HG02970 (cell line): ENCODE results near the gene THAP7.
"Not testable (repeated sequence)": the region's sequence is repeated elsewhere in the genome, so short reads cannot be mapped to it uniquely, and the experiment has no call there.

Source experiments
- ATAC-seq: cut with Tn5 transposase; IDR thresholded peaks from one replicate; pipeline ENCODE4 v1.9.1; 2021; ENCODE audit warnings: mild to moderate bottlenecking, moderate library complexity, moderate number of reproducible peaks; ENCODE audit not compliant: unreplicated experiment, low FRiP score

THAP7 gene

GRCh38 chr22:21001601-21002325 lies at the start of gene THAP7:
Gene THAP7, minus strand, starts transcription at chr22:21002118. Its CDS starts 207 bp downstream, at chr22:21001911.
- peak; percentile 89 for ATAC-seq

GRCh38 chr22:21051145-21051830 lies 49.4 kb upstream of the THAP7 start:
- no peak for ATAC-seq

GRCh38 chr22:21048965-21049364 lies 47.0 kb upstream of the THAP7 start:
- not testable (repeated sequence) for ATAC-seq

GRCh38 chr22:21048448-21048847 lies 46.5 kb upstream of the THAP7 start:
- not testable (repeated sequence) for ATAC-seq

- no peak for ATAC-seq
These were observed 45.8 kb upstream of the THAP7 start for GRCh38 chr22:21047730-21048129.

- ATAC-seq, result no peak
These were observed 45.2 kb upstream of the THAP7 start for GRCh38 chr22:21047035-21047661.

- peak; percentile 84 for ATAC-seq
These were observed 43.8 kb upstream of the THAP7 start, which contains the start of gene LRRC74B for GRCh38 chr22:21045585-21046294. Gene LRRC74B, plus strand, starts transcription at chr22:21045946. Its CDS starts 41 bp downstream, at chr22:21045987.

GRCh38 chr22:21044931-21045584 lies 43.1 kb upstream of the THAP7 start:
- no peak for ATAC-seq

GRCh38 chr22:21043860-21044535 lies 42.1 kb upstream of the THAP7 start:
- ATAC-seq, result no peak

- no peak for ATAC-seq
These were observed 41.3 kb upstream of the THAP7 start for GRCh38 chr22:21042978-21043859.

GRCh38 chr22:21041937-21042336 lies 40.0 kb upstream of the THAP7 start:
- no peak for ATAC-seq

GRCh38 chr22:21039158-21039557 lies 37.2 kb upstream of the THAP7 start:
- not testable (repeated sequence) for ATAC-seq

GRCh38 chr22:21038405-21038804 lies 36.5 kb upstream of the THAP7 start:
- ATAC-seq, result no peak

- no peak for ATAC-seq
These were observed 33.1 kb upstream of the THAP7 start for GRCh38 chr22:21034989-21035388.

- ATAC-seq, result no peak
These were observed 32.0 kb upstream of the THAP7 start for GRCh38 chr22:21033895-21034294.

- no peak for ATAC-seq
These were observed 31.2 kb upstream of the THAP7 start for GRCh38 chr22:21032868-21033688.

- ATAC-seq, result no peak
These were observed 30.3 kb upstream of the THAP7 start, which contains the start of gene SLC7A4 for GRCh38 chr22:21032037-21032867. Gene SLC7A4, minus strand, starts transcription at chr22:21032561. Its CDS starts 749 bp downstream, at chr22:21031812.
